Neural cell (in vitro differentiated cells): ENCODE data around the gene UBC. TPM values are rescaled to one million over a fixed set of nuclear protein-coding genes. Genes with fewer than 3 reads are reported as not detected.

Experiments used
- H2AFZ ChIP-seq: fragments of 200-600, 300-800 bp; sonication (generic), shearing (Covaris generic); 2 replicates; pipeline ENCODE4 v1.6.0; 2014; ENCODE audit warnings: low read depth, mild to moderate bottlenecking, antibody characterized with exemption, low read length, moderate library complexity
- H3F3A ChIP-seq: fragments of 200-600 bp; shearing (Covaris generic); 2 replicates; pipeline ENCODE4 v1.6.1; 2016; ENCODE audit warnings: mild to moderate bottlenecking, moderate library complexity, mixed read lengths, antibody characterized with exemption, low read length; ENCODE audit not compliant: insufficient read depth, poor library complexity, severe bottlenecking
- H3K27ac ChIP-seq: fragments of 200-600, 300-800 bp; sonication (generic), shearing (Covaris generic); 2 replicates; pipeline ENCODE4 v1.5.1; 2014; ENCODE audit warnings: mild to moderate bottlenecking, low read length, moderate library complexity
- H3K27me3 ChIP-seq: fragments of 300-800, 200-600 bp; sonication (generic), shearing (Covaris generic); 2 replicates; pipeline ENCODE4 v1.6.0; 2014; ENCODE audit warnings: mild to moderate bottlenecking, low read depth, low read length, moderate library complexity; ENCODE audit not compliant: insufficient read depth
- H3K36me3 ChIP-seq: fragments of 300-800, 200-600 bp; sonication (generic), shearing (Covaris generic); 2 replicates; pipeline ENCODE4 v1.5.1; 2014; ENCODE audit warnings: mild to moderate bottlenecking, antibody characterized with exemption, low read length, moderate library complexity; ENCODE audit not compliant: insufficient read depth
- H3K4me2 ChIP-seq: fragments of 300-800, 200-600 bp; sonication (generic), shearing (Covaris generic); 2 replicates; pipeline ENCODE4 v1.6.0; 2014; ENCODE audit warnings: mild to moderate bottlenecking, low read length
- H3K4me3 ChIP-seq: fragments of 300-800, 200-600 bp; sonication (generic), shearing (Covaris generic); 2 replicates; pipeline ENCODE4 v1.5.1; 2014; ENCODE audit warnings: mild to moderate bottlenecking, low read length, moderate library complexity
- H3K79me2 ChIP-seq: fragments of 200-600 bp; shearing (Covaris generic); replicated peaks from 2 replicates; pipeline ENCODE4 v1.6.0; 2014; ENCODE audit warnings: mild to moderate bottlenecking, low read length, moderate library complexity; ENCODE audit not compliant: insufficient read depth
- H3K9ac ChIP-seq: fragments of 300-800, 200-600 bp; sonication (generic), shearing (Covaris generic); 2 replicates; pipeline ENCODE4 v1.6.1; 2016; ENCODE audit warnings: mild to moderate bottlenecking, low read length, mixed read lengths
- H3K9me2 ChIP-seq: fragments of 200-600 bp; shearing (Covaris generic); 2 replicates; pipeline ENCODE4 v1.6.1; 2016; ENCODE audit warnings: mild to moderate bottlenecking, low read length, mixed read lengths; ENCODE audit not compliant: insufficient read depth
- H3K9me3 ChIP-seq: fragments of 200-600, 300-800 bp; sonication (generic), shearing (Covaris generic); 2 replicates; pipeline ENCODE4 v1.6.1; 2016; ENCODE audit warnings: mild to moderate bottlenecking, mixed run types, low read length, moderate library complexity, mixed read lengths
- H4K20me1 ChIP-seq: fragments of 200-600 bp; shearing (Covaris generic); 2 replicates; pipeline ENCODE4 v1.6.1; 2016; ENCODE audit warnings: mild to moderate bottlenecking, mixed run types; ENCODE audit not compliant: insufficient read depth
- CTCF ChIP-seq: fragments of 450-650 bp; IDR thresholded peaks from 2 replicates; pipeline ENCODE4 v1.5.1; 2014; ENCODE audit warnings: antibody characterized with exemption, mild to moderate bottlenecking, moderate library complexity; ENCODE audit not compliant: poor library complexity, severe bottlenecking
- EP300 ChIP-seq: fragments of 450-650 bp; conservative IDR thresholded peaks from 2 replicates; pipeline ENCODE4 v1.6.1; 2014; ENCODE audit warnings: antibody characterized with exemption, mild to moderate bottlenecking, moderate library complexity; ENCODE audit not compliant: poor library complexity, severe bottlenecking
- EZH2 ChIP-seq: fragments of 200-600, 300-800 bp; shearing (Covaris generic), sonication (generic); IDR thresholded peaks from 2 replicates; pipeline ENCODE4 v1.6.1; 2014; ENCODE audit warnings: antibody characterized with exemption, low read length, borderline replicate concordance, mild to moderate bottlenecking; ENCODE audit not compliant: insufficient read depth, poor library complexity, severe bottlenecking
- MXI1 ChIP-seq: fragments of 450-650 bp; conservative IDR thresholded peaks from 2 replicates; pipeline ENCODE4 v1.6.1; 2014; ENCODE audit warnings: antibody characterized with exemption, mild to moderate bottlenecking; ENCODE audit not compliant: poor library complexity, severe bottlenecking
- POLR2AphosphoS5 ChIP-seq: IDR thresholded peaks from 2 replicates; pipeline ENCODE4 v1.6.1; 2012
- RAD21 ChIP-seq: fragments of 450-650 bp; conservative IDR thresholded peaks from 2 replicates; pipeline ENCODE4 v1.6.1; 2014; ENCODE audit warnings: antibody characterized with exemption, mild to moderate bottlenecking, moderate library complexity
- REST ChIP-seq: IDR thresholded peaks from 2 replicates; pipeline ENCODE4 v1.6.1; 2012; ENCODE audit warnings: borderline replicate concordance
- SMC3 ChIP-seq: fragments of 450-650 bp; conservative IDR thresholded peaks from 2 replicates; pipeline ENCODE4 v1.6.1; 2014; ENCODE audit warnings: antibody characterized with exemption, mild to moderate bottlenecking, moderate library complexity; ENCODE audit not compliant: poor library complexity
- TAF1 ChIP-seq: IDR thresholded peaks from 2 replicates; pipeline ENCODE4 v1.6.1; 2012; ENCODE audit warnings: low read depth
- polyA minus RNA-seq: library from RNA; depleted of rRNA, polyadenylated mRNA; stranded (reverse); fragments of >200 nt; gene quantifications from 2 replicates; pipeline ENCODE4 v1.2.3, GENCODE V29; 2014
- polyA plus RNA-seq: library from polyadenylated mRNA; depleted of rRNA; stranded (reverse); fragments of >200 nt; gene quantifications from 2 replicates; pipeline ENCODE4 v1.2.3, GENCODE V29; 2014

UBC gene
- polyA plus RNA-seq (1,173 and 1,177 TPM in 2 replicates), polyA minus RNA-seq (1,245 and 1,326 TPM in 2 replicates)

- H4K20me1 ChIP-seq = peaks cover 14% of the 10 kb centered on the region
- peaks cover 19% of the 10 kb centered on the region for H3K36me3 ChIP-seq
- peak within 1 kb of the TSS; percentile 58 for H3K4me2 ChIP-seq
- peak within 1 kb of the TSS; percentile 93 for H2AFZ ChIP-seq
- no peaks in the 10 kb centered on the region for H3K9me2 ChIP-seq
- H3K9ac ChIP-seq = peak within 1 kb of the TSS; percentile 99
- TF ChIP-seq TAF1 (peak; percentile 98), CTCF (peak; percentile 23), EP300 (peak; percentile 97), REST (peak; percentile 96), MXI1 (peak; percentile 48), RAD21 (no peak), SMC3 (peak; percentile 41), EZH2 (no peak), POLR2AphosphoS5 (peak; percentile 100)
- H3K27me3 ChIP-seq = no peaks in the 10 kb centered on the region
- peak within 1 kb of the TSS; percentile 99 for H3K27ac ChIP-seq
- peaks cover 41% of the 10 kb centered on the region for H3K79me2 ChIP-seq
- H3K9me3 ChIP-seq = no peaks in the 10 kb centered on the region
- H3F3A ChIP-seq = no peaks in the 10 kb centered on the region
- H3K4me3 ChIP-seq = peak within 1 kb of the TSS; percentile 80
Observed at GRCh38 chr12:124914392-124915238, at the start of gene UBC. Gene UBC (minus strand): TSS chr12:124914650. CDS start chr12:124913771, 879 bp downstream.

DNA sequence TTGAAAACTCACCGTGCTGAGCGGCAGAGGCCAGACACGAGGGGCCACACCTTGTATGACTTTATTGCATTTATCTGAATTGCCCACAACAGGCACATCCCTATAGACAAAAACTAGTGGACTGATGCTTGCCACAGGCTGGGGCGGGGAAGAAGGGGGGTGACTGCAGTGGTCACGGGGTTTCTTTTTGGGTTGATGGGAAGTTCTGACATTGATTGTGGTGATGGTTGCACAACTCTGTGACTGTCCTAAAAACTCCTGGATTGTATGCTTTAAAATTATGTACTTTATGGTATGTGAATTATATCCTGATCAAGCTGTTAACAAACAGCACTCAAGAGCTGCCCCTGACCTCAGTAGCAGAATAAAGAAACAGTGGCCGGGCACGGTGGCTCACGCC lies 48.8 kb upstream of the UBC start:
- Histone ChIP-seq H3K79me2 (no peaks in the 10 kb centered on the region), H3K9me3 (no peaks in the 10 kb centered on the region), H3K4me2 (no peak overlapping the region), H2AFZ (no peak overlapping the region), H3K9me2 (no peaks in the 10 kb centered on the region), H3K9ac (no peak overlapping the region), H3F3A (no peaks in the 10 kb centered on the region), H3K4me3 (no peak overlapping the region), H3K27ac (no peak overlapping the region), H3K36me3 (no peaks in the 10 kb centered on the region), H3K27me3 (no peaks in the 10 kb centered on the region), H4K20me1 (no peaks in the 10 kb centered on the region)
- TF ChIP-seq SMC3 (no peak), TAF1 (no peak), EZH2 (no peak), MXI1 (no peak), EP300 (no peak), CTCF (no peak), POLR2AphosphoS5 (no peak), REST (no peak), RAD21 (no peak)
